ENCODE results near the gene MELK.

Gene MELK

DNA sequence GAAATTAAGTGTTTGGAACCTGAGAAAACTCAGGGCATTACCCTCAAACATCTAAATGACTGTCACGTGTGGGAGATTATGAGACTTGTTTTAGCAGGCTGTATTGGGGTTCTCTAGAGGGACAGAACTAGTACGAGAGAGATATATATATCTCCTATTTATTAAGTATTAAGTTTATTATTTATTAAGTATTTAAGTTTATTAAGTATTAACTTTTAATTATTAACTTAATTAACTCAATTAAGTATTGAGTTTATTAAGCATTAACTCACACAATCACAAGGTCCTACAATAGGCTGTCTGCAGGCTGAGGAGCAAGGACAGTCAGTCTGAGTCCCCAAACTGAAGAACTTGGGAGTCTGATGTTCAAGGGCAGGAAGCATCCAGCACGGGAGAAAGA, 113.8 kb downstream of the MELK start:
- no peak for DNase-seq (ENCODE audit: low read depth in 2 of 2)
- H3K4me3 ChIP-seq (replicated peaks in 1 of 2; ENCODE audit: low read depth in 2 of 2, low read length in 2 of 2) = no peak overlapping the region
- no peak for TF ChIP-seq CTCF (IDR thresholded peaks at IDR 0.05; ENCODE audit: low read depth, low read length)

- DNase-seq (ENCODE audit: low read depth in 2 of 2) = no peak
- no peak for TF ChIP-seq CTCF (IDR thresholded peaks at IDR 0.05; ENCODE audit: low read depth, low read length)
- no peak overlapping the region for H3K4me3 ChIP-seq (replicated peaks in 1 of 2; ENCODE audit: low read depth in 2 of 2, low read length in 2 of 2)
Observed at GRCh38 chr9:36690412-36691168, 117.9 kb downstream of the MELK start.

DNA sequence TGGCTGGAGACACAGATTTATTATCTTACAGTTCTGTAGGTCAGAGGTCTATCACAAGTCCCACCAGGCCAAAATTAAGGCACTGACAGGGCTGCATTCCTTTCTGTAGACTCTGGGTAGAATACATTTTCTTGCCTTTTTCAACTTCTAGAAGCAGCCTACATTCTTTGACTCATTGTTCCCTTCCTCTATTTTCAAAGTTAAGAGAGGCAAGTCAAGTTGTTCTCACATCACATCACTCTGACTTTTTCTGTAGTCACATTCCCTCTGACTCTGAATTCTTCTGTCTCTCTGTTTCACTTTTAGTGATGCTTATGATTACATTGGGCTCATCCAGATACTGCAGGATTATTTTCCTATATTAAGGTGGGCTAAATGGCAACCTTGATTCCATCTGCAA, 119.0 kb downstream of the MELK start:
- no peak for TF ChIP-seq CTCF (IDR thresholded peaks at IDR 0.05; ENCODE audit: low read depth, low read length)
- no peak overlapping the region for H3K4me3 ChIP-seq (replicated peaks in 1 of 2; ENCODE audit: low read depth in 2 of 2, low read length in 2 of 2)
- DNase-seq (ENCODE audit: low read depth in 2 of 2) = no peak

DNA sequence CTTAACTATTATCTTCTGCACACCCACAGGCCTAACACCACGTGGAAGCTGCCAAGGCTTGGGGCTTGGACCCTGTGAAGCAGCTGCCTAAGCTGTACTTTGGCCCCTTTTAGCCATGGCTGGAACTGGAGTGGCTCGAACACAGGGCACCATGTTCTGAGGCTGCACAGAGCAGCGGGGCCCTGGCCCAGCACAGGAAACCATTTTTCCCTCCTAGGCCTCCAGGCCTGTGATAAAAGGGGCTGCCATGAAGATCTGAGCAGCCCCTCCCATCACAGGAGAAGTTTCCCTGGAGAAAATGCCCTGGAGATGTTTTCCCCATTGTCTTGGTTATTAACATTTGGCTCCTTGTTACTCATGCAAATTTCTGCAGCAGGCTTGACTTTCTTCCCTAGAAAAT, 126.3 kb downstream of the MELK start:
- no peak for DNase-seq (ENCODE audit: low read depth in 2 of 2)
- no peak for TF ChIP-seq CTCF (IDR thresholded peaks at IDR 0.05; ENCODE audit: low read depth, low read length)
- no peak overlapping the region for H3K4me3 ChIP-seq (replicated peaks in 1 of 2; ENCODE audit: low read depth in 2 of 2, low read length in 2 of 2)

GRCh38 chr9:36704148-36704547, 131.5 kb downstream of the MELK start:
- TF ChIP-seq CTCF (IDR thresholded peaks at IDR 0.05; ENCODE audit: low read depth, low read length) = no peak
- DNase-seq (ENCODE audit: low read depth in 2 of 2) = no peak
- no peak overlapping the region for H3K4me3 ChIP-seq (replicated peaks in 1 of 2; ENCODE audit: low read depth in 2 of 2, low read length in 2 of 2)

DNA sequence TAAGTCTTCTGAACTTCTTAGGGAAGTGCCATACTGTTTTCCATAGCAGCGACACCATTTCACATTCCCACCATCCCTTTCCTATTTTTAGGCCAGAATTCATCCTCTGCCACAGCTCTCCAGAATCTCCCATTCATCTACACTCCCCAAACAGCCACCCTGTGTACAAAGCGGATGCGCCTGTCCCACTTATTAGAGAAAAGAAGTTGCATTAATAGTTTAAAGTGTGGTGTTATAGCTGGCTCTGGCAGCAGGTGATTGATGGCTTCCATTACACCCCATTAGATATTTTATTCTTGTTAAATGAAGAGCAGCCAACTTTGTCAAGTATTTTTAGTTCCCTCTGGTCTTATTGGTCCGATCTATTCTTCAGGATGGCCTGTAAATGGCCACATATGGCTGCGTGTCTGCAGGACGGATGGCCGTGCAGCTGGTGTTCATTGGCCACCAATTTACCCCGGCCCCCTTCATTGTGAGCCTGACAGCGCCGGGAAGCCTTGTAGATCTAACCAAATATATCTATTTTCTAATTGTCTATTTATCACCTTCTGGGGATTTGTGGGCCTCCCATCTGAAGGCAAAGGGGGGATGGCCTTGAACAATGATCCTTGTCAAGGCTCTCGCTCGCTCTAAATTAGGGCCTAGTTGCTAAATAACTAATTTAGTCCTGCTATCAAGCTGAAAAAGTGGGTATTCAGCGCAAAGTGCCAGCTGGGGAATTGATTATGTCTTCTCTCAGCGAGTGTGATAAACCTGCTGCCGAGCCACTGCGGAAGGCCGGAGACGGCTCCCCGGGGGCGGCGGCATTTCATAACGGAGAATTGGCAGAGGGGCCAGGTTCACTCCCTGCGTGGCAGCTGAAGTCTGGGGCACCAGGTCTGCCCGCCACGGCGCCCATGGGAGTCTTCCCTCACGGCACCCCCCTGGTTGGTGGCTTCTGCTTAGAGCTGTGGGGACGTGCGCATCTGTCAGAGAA, 141.1 kb downstream of the MELK start:
- no peak for DNase-seq (ENCODE audit: low read depth in 2 of 2)
- no peak for TF ChIP-seq CTCF (IDR thresholded peaks at IDR 0.05; ENCODE audit: low read depth, low read length)
- H3K4me3 ChIP-seq (replicated peaks in 1 of 2; ENCODE audit: low read depth in 2 of 2, low read length in 2 of 2) = no peak overlapping the region
